K562 (cell line): ENCODE data around the gene SPATA33. TPM values are rescaled to one million over a fixed set of nuclear protein-coding genes. Genes with fewer than 3 reads are reported as not detected.

Experiments used
- E2F5 ChIP-seq: sonication (generic); formaldehyde crosslinking; IDR thresholded peaks from 2 replicates; pipeline ENCODE4 v1.8.0; 2022; ENCODE audit warnings: mild to moderate bottlenecking, missing genetic modification reagents
- EP300 ChIP-seq: IDR thresholded peaks from 2 replicates; pipeline ENCODE4 v1.6.1; 2012; ENCODE audit warnings: low read length, improper control_type of control experiment
- HSF4 ChIP-seq: fragments of 250-450 bp; sonication (Bioruptor Pico); IDR thresholded peaks from 2 replicates; pipeline ENCODE4 v2.1.2; 2022; ENCODE audit warnings: mild to moderate bottlenecking, moderate library complexity, borderline replicate concordance
- RCOR1 ChIP-seq, 2 experiments: IDR thresholded peaks; 2 replicates each; pipeline ENCODE4 v1.6.1; 2012; ENCODE audit warnings: low read depth in 2 of 2, low read length in 2 of 2, borderline replicate concordance in 1 of 2, improper control_type of control experiment in 1 of 2
- SUPT5H ChIP-seq: fragments of 450-650 bp; IDR thresholded peaks from 2 replicates; pipeline ENCODE4 v1.6.1; 2016
- TAL1 ChIP-seq: fragments of 450-650 bp; IDR thresholded peaks from 2 replicates; pipeline ENCODE4 v1.6.1; 2016; ENCODE audit warnings: mild to moderate bottlenecking
- ZBTB34 ChIP-seq: fragments of 250-450 bp; sonication (Bioruptor Pico); IDR thresholded peaks from 2 replicates; pipeline ENCODE4 v1.8.0; 2021; ENCODE audit warnings: mild to moderate bottlenecking, moderate library complexity
- ZBTB43 ChIP-seq: sonication (generic); formaldehyde crosslinking; IDR thresholded peaks from 2 replicates; pipeline ENCODE4 v1.8.0; 2023; ENCODE audit warnings: mild to moderate bottlenecking, missing genetic modification reagents
- ZNF133 ChIP-seq: fragments of 250-450 bp; sonication (Bioruptor Pico); IDR thresholded peaks from 2 replicates; pipeline ENCODE4 v1.4.0; 2020; ENCODE audit warnings: mild to moderate bottlenecking
- ZNF511 ChIP-seq: sonication (generic); formaldehyde crosslinking; IDR thresholded peaks from 2 replicates; pipeline ENCODE4 v1.8.0; 2022; ENCODE audit warnings: mild to moderate bottlenecking, missing genetic modification reagents
- ZNF644 ChIP-seq: fragments of 200-800 bp; sonication (Bioruptor generic); IDR thresholded peaks from 2 replicates; pipeline ENCODE4 v1.6.1; 2016; ENCODE audit warnings: low read depth, missing genetic modification characterization, missing compliant biosample characterization
- polyA plus RNA-seq, 8 experiments: library from polyadenylated mRNA; depleted of rRNA in 4 of 8; stranded (reverse) in 5 of 8; unstranded in 3 of 8; fragments of >200 nt; fragmentation: Nextera tagmentation in 2 of 8; fragmentation: Illumina TruSeq in 1 of 8; extraction: Ambion mirVana in 2 of 8; extraction: Trizol in 1 of 8; gene quantifications; 2 replicates each; pipeline versions ENCODE4 v1.2.1 to v1.2.3, GENCODE V29; 2011 to 2014; ENCODE audit warnings: inconsistent platforms in 1 of 8, missing spikeins in 1 of 8
- total RNA-seq, 7 experiments: library from RNA; depleted of rRNA in 6 of 7; stranded (reverse); fragments of >200 nt in 6 of 7; fragmentation: Illumina TruSeq in 2 of 7; extraction: Trizol in 2 of 7; gene quantifications; 2 replicates each; pipeline versions ENCODE4 v1.2.1 to v1.2.3, GENCODE V29; 2011 to 2021; ENCODE audit warnings: low replicate concordance in 1 of 7

The SPATA33 gene
- total and polyA plus RNA-seq, 9 of the 15 experiments (the other 6 are each of a cell fraction or from before 2014, with no cell fraction given), result 4.0 to 20.0 (median 11.8) TPM

GRCh38 chr16:89657442-89658220 is at the start of gene SPATA33, which contains the start of gene CHMP1A (continued):
- no peak for TF ChIP-seq EP300
- no peak for TF ChIP-seq ZNF133 (CRISPR knock-in tag)
- TF ChIP-seq E2F5 (CRISPR knock-in tag), result peak; percentile 69; the same call in 1 of the 2 replicates
- TF ChIP-seq RCOR1 (IDR thresholded peaks at IDR 0.05; ENCODE audit: borderline replicate concordance in 1 of 2, low read depth in 2 of 2, low read length in 2 of 2), result no peak; a peak in 1 of 4 replicates
- no peak for TF ChIP-seq HSF4
- TF ChIP-seq ZNF644, result no peak
- no peak for TF ChIP-seq ZBTB43 (CRISPR knock-in tag)
- no peak for TF ChIP-seq ZBTB34 (CRISPR knock-in tag)
- peak; percentile 72 for TF ChIP-seq SUPT5H
- no peak for TF ChIP-seq TAL1
- TF ChIP-seq ZNF511 (CRISPR knock-in tag), result peak; percentile 54; the same call in 1 of the 2 replicates
